Hepatocyte (in vitro differentiated cells): Measurements from ENCODE around the gene XPR1.

ENCODE experiments used
- CTCF ChIP-seq: fragments of 200-600 bp; sonication (generic); IDR thresholded peaks from 2 replicates; pipeline ENCODE4 v1.5.1; 2016; ENCODE audit warnings: antibody characterized with exemption, mild to moderate bottlenecking; ENCODE audit not compliant: poor library complexity
- EZH2 ChIP-seq: fragments of 200-600 bp; sonication (generic); IDR thresholded peaks from 2 replicates; pipeline ENCODE4 v1.6.1; 2016; ENCODE audit warnings: antibody characterized with exemption, mild to moderate bottlenecking, borderline replicate concordance

- TF ChIP-seq CTCF (no peak), EZH2 (no peak)
Measured at GRCh38 chr1:180611016-180611930, 20.5 kb upstream of the XPR1 start.
